ENCODE data around the gene SUCLG2.

Gene SUCLG2

GRCh38 chr3:67535006-67535405 lies 119.4 kb downstream of the SUCLG2 start:
- Histone ChIP-seq H4K20me1 (ENCODE audit: control insufficient read depth, insufficient read depth, low read depth, low read length) (no peaks in the 10 kb centered on the region), H3K9me2 (replicated peaks; ENCODE audit: control insufficient read depth, low read length) (no peaks in the 10 kb centered on the region), H3K4me3 (ENCODE audit: low read length) (no peak overlapping the region), H3K9me3 (ENCODE audit: control insufficient read depth, insufficient read depth, low read length) (no peaks in the 10 kb centered on the region), H3K79me2 (ENCODE audit: control insufficient read depth, low read length) (peaks cover 8% of the 10 kb centered on the region; the same call in 1 of the 2 replicates), H3F3A (ENCODE audit: control insufficient read depth, insufficient read depth) (no peaks in the 10 kb centered on the region), H3K4me1 (ENCODE audit: control insufficient read depth, low read length) (peaks cover 6% of the 10 kb centered on the region), H3K27ac (ENCODE audit: low read depth, low read length) (no peak overlapping the region), H3K36me3 (ENCODE audit: control insufficient read depth, low read length) (peaks cover 2% of the 10 kb centered on the region; the same call in 1 of the 2 replicates), H3K4me2 (ENCODE audit: low read length) (no peak overlapping the region), H3K27me3 (ENCODE audit: control insufficient read depth, low read length) (no peaks in the 10 kb centered on the region)
- no peak for TF ChIP-seq EZH2phosphoT487 (IDR thresholded peaks at IDR 0.05; ENCODE audit: borderline replicate concordance, low read length)
- TF ChIP-seq CTCF (IDR thresholded peaks at IDR 0.05; ENCODE audit: low read depth, low read length, poor library complexity, severe bottlenecking), result no peak

GRCh38 chr3:67534594-67534993 lies 119.8 kb downstream of the SUCLG2 start:
- no peaks in the 10 kb centered on the region for H3K27me3 ChIP-seq (ENCODE audit: control insufficient read depth, low read length)
- H4K20me1 ChIP-seq (ENCODE audit: control insufficient read depth, insufficient read depth, low read depth, low read length), result no peaks in the 10 kb centered on the region
- H3K4me3 ChIP-seq (ENCODE audit: low read length), result no peak overlapping the region
- H3K9me3 ChIP-seq (ENCODE audit: control insufficient read depth, insufficient read depth, low read length), result no peaks in the 10 kb centered on the region
- no peak overlapping the region for H3K4me2 ChIP-seq (ENCODE audit: low read length)
- peaks cover 8% of the 10 kb centered on the region; the same call in 1 of the 2 replicates for H3K79me2 ChIP-seq (ENCODE audit: control insufficient read depth, low read length)
- H3K4me1 ChIP-seq (ENCODE audit: control insufficient read depth, low read length), result peaks cover 6% of the 10 kb centered on the region
- peaks cover 3% of the 10 kb centered on the region; the same call in 1 of the 2 replicates for H3K36me3 ChIP-seq (ENCODE audit: control insufficient read depth, low read length)
- H3K9me2 ChIP-seq (replicated peaks; ENCODE audit: control insufficient read depth, low read length), result no peaks in the 10 kb centered on the region
- H3K27ac ChIP-seq (ENCODE audit: low read depth, low read length), result no peak overlapping the region
- no peak for TF ChIP-seq EZH2phosphoT487 (IDR thresholded peaks at IDR 0.05; ENCODE audit: borderline replicate concordance, low read length)
- no peak for TF ChIP-seq CTCF (IDR thresholded peaks at IDR 0.05; ENCODE audit: low read depth, low read length, poor library complexity, severe bottlenecking)
- H3F3A ChIP-seq (ENCODE audit: control insufficient read depth, insufficient read depth), result no peaks in the 10 kb centered on the region

- H3K27me3 ChIP-seq (ENCODE audit: control insufficient read depth, low read length), result no peaks in the 10 kb centered on the region
- TF ChIP-seq EZH2phosphoT487 (IDR thresholded peaks at IDR 0.05; ENCODE audit: borderline replicate concordance, low read length), result no peak
- TF ChIP-seq CTCF (IDR thresholded peaks at IDR 0.05; ENCODE audit: low read depth, low read length, poor library complexity, severe bottlenecking), result no peak
- no peaks in the 10 kb centered on the region for H4K20me1 ChIP-seq (ENCODE audit: control insufficient read depth, insufficient read depth, low read depth, low read length)
- no peaks in the 10 kb centered on the region for H3F3A ChIP-seq (ENCODE audit: control insufficient read depth, insufficient read depth)
- H3K27ac ChIP-seq (ENCODE audit: low read depth, low read length), result no peak overlapping the region
- H3K79me2 ChIP-seq (ENCODE audit: control insufficient read depth, low read length), result peaks cover 8% of the 10 kb centered on the region; the same call in 1 of the 2 replicates
- H3K4me3 ChIP-seq (ENCODE audit: low read length), result no peak overlapping the region
- H3K4me2 ChIP-seq (ENCODE audit: low read length), result no peak overlapping the region
- peaks cover 31% of the 10 kb centered on the region for H3K36me3 ChIP-seq (ENCODE audit: control insufficient read depth, low read length)
- no peaks in the 10 kb centered on the region for H3K9me2 ChIP-seq (replicated peaks; ENCODE audit: control insufficient read depth, low read length)
- H3K9me3 ChIP-seq (ENCODE audit: control insufficient read depth, insufficient read depth, low read length), result no peaks in the 10 kb centered on the region
- H3K4me1 ChIP-seq (ENCODE audit: control insufficient read depth, low read length), result peaks cover 6% of the 10 kb centered on the region
Measured at GRCh38 chr3:67531181-67532101, 123.0 kb downstream of the SUCLG2 start.

Data from DOHH2 (cell line).